Measurements from ENCODE around the gene CRACR2B. TPM values are rescaled to one million over a fixed set of nuclear protein-coding genes. Genes with fewer than 3 reads are reported as not detected.
A peak's percentile ranks its signal among the peaks of the same experiment; 100 is the strongest.

The CRACR2B gene
- total and polyA plus RNA-seq, 2 of the 13 experiments (the other 11 are each of a cell fraction or from before 2014, with no cell fraction given), result 14.9 to 21.0 TPM

- TF ChIP-seq PATZ1 (CRISPR knock-in tag; IDR thresholded peaks at IDR 0.05) (peak; percentile 94), ZNF292 (CRISPR knock-in tag; IDR thresholded peaks at IDR 0.05; ENCODE audit: borderline replicate concordance, low read depth) (no peak), POLR2G (IDR thresholded peaks at IDR 0.05; ENCODE audit: low read depth, low read length) (peak; percentile 63), GLI4 (CRISPR knock-in tag; IDR thresholded peaks at IDR 0.05; ENCODE audit: borderline replicate concordance) (no peak), ESRRA (CRISPR knock-in tag; IDR thresholded peaks at IDR 0.05; ENCODE audit: low read depth) (no peak), ZNF503 (CRISPR knock-in tag; IDR thresholded peaks at IDR 0.05) (no peak; the same call in 1 of the 2 replicates), PRPF4 (IDR thresholded peaks at IDR 0.05; ENCODE audit: low read depth, low read length, poor library complexity, severe bottlenecking) (no peak), KLF12 (CRISPR knock-in tag; IDR thresholded peaks at IDR 0.05; ENCODE audit: borderline replicate concordance) (peak; percentile 10; the same call in 1 of the 2 replicates), MBNL3 (CRISPR knock-in tag; conservative IDR thresholded peaks at IDR 0.05) (no peak), JUNB (CRISPR knock-in tag; IDR thresholded peaks at IDR 0.05; ENCODE audit: borderline replicate concordance) (no peak), ZMYM3 (CRISPR knock-in tag; IDR thresholded peaks at IDR 0.05) (peak; percentile 57; the same call in 1 of the 2 replicates), ZNF253 (CRISPR knock-in tag; IDR thresholded peaks at IDR 0.05; ENCODE audit: borderline replicate concordance) (0 out of 2 replicates have a peak, but pooled peaks have one; percentile 23), ZNF547 (CRISPR knock-in tag; IDR thresholded peaks at IDR 0.05) (no peak), SP1 (IDR thresholded peaks at IDR 0.05) (no peak), SP1 (CRISPR knock-in tag; IDR thresholded peaks at IDR 0.05) (peak; percentile 62), CHD4 (IDR thresholded peaks at IDR 0.05; ENCODE audit: borderline replicate concordance, low read length) (no peak), ELF4 (CRISPR knock-in tag; IDR thresholded peaks at IDR 0.05; ENCODE audit: borderline replicate concordance) (no peak), ZNF441 (CRISPR knock-in tag; IDR thresholded peaks at IDR 0.05; ENCODE audit: borderline replicate concordance) (no peak; the same call in 1 of the 2 replicates), NONO (IDR thresholded peaks at IDR 0.05) (no peak), NONO (CRISPR knock-in tag; conservative IDR thresholded peaks at IDR 0.05) (peak; percentile 82; the same call in 1 of the 2 replicates), GATA4 (IDR thresholded peaks at IDR 0.05; ENCODE audit: borderline replicate concordance, low read depth) (0 out of 2 replicates have a peak, but pooled peaks have one; percentile 19), THRA (CRISPR knock-in tag; IDR thresholded peaks at IDR 0.05; ENCODE audit: borderline replicate concordance) (peak; percentile 52; the same call in 1 of the 2 replicates), NFYC (CRISPR knock-in tag; IDR thresholded peaks at IDR 0.05) (no peak), EED (CRISPR knock-in tag; IDR thresholded peaks at IDR 0.05) (no peak), ZZZ3 (CRISPR knock-in tag; IDR thresholded peaks at IDR 0.05; ENCODE audit: borderline replicate concordance) (no peak; the same call in 1 of the 2 replicates)
These were observed 16.3 kb downstream of the CRACR2B start (continued) for GRCh38 chr11:843818-844692.

Data from HepG2 (cell line).